Karpas-422 (cell line): ENCODE measurements around the gene GFAP. TPM values are rescaled to one million over a fixed set of nuclear protein-coding genes. Genes with fewer than 3 reads are reported as not detected.

Experiments
- DNase-seq: peaks from one replicate; pipeline ENCODE4 v3.0.0-alpha.2; 2015
- H2AFZ ChIP-seq: fragments of 200-600 bp; sonication (generic); 2 replicates; pipeline ENCODE4 v1.6.1; 2014; ENCODE audit warnings: antibody characterized with exemption, low read length, mixed read lengths
- H3K27ac ChIP-seq: fragments of 200-600 bp; sonication (generic); 2 replicates; pipeline ENCODE4 v1.5.1; 2014; ENCODE audit warnings: mild to moderate bottlenecking, low read length, moderate library complexity
- H3K27me3 ChIP-seq: fragments of 200-600 bp; sonication (generic); 2 replicates; pipeline ENCODE4 v1.6.1; 2014; ENCODE audit warnings: low read length, mixed read lengths
- H3K36me3 ChIP-seq: fragments of 200-600 bp; sonication (generic); 2 replicates; pipeline ENCODE4 v1.6.1; 2014; ENCODE audit warnings: low read length, mixed read lengths; ENCODE audit not compliant: insufficient read depth
- H3K4me1 ChIP-seq: fragments of 200-600 bp; sonication (generic); 2 replicates; pipeline ENCODE4 v1.6.1; 2014; ENCODE audit warnings: mild to moderate bottlenecking, low read length, mixed read lengths
- H3K4me2 ChIP-seq: fragments of 200-600 bp; sonication (generic); 2 replicates; pipeline ENCODE4 v1.6.1; 2014; ENCODE audit warnings: low read length, low read depth, mild to moderate bottlenecking; ENCODE audit not compliant: poor library complexity, severe bottlenecking
- H3K4me3 ChIP-seq: fragments of 200-600 bp; sonication (generic); 2 replicates; pipeline ENCODE4 v1.5.1; 2014; ENCODE audit warnings: mild to moderate bottlenecking, antibody characterized with exemption, low read length, mixed read lengths
- H3K79me2 ChIP-seq: fragments of 200-600 bp; sonication (generic); 2 replicates; pipeline ENCODE4 v1.6.1; 2014; ENCODE audit warnings: mild to moderate bottlenecking, low read length, mixed read lengths
- H3K9ac ChIP-seq: fragments of 200-600 bp; sonication (generic); 2 replicates; pipeline ENCODE4 v1.6.0; 2014; ENCODE audit warnings: low read length
- H3K9me2 ChIP-seq: fragments of 200-600 bp; sonication (generic), shearing (Covaris generic); replicated peaks from 2 replicates; pipeline ENCODE4 v1.6.0; 2014; ENCODE audit warnings: mild to moderate bottlenecking, low read length, moderate library complexity; ENCODE audit not compliant: insufficient read depth
- H3K9me3 ChIP-seq: fragments of 300-700, 200-600 bp; sonication (generic); 2 replicates; pipeline ENCODE4 v1.6.1; 2014; ENCODE audit warnings: low read length, mixed read lengths
- H4K20me1 ChIP-seq: fragments of 200-600 bp; sonication (generic); 2 replicates; pipeline ENCODE4 v1.6.1; 2014; ENCODE audit warnings: mild to moderate bottlenecking, antibody characterized with exemption, low read length, low read depth; ENCODE audit not compliant: insufficient read depth
- total RNA-seq: library from RNA; depleted of rRNA; stranded (reverse); fragments of >200 nt; shearing (Covaris generic); gene quantifications from 2 replicates; pipeline ENCODE4 v1.2.3, GENCODE V29; 2014; ENCODE audit warnings: low replicate concordance; rRNA removed

The GFAP gene
- not detected in 2 replicates for total RNA-seq

DNA sequence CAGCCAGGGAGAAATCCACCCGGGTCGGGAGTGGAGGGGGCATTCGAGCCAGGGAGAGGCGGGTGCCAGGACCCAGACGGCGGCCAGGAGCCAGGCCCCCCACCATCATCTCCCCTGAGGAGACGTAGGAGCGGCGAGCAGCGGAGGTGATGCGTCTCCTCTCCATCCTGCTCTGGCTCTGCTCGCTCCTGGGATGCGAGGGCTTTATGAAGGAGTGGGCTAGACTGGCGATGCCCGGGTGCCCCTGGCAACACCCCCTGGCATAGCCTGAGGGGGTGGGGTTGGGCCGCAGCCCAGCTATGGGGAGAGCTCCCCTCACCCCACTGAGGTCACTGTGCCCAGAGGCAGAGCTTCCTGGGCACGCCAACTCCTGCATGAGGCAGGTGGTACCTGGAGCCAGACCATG lies at the start of gene GFAP:
TSS of gene GFAP (minus strand) at position 180 of the 406 bp plus-strand sequence. CDS start at position 166, 14 bp downstream.
- no peaks in the 10 kb centered on the region for H3K9me3 ChIP-seq
- DNase-seq = no peak
- H3K27ac ChIP-seq = no peak within 1 kb of the TSS
- peaks cover 21% of the 10 kb centered on the region for H3K4me1 ChIP-seq
- H3K9me2 ChIP-seq = no peaks in the 10 kb centered on the region
- H3K9ac ChIP-seq = no peak within 1 kb of the TSS
- H3K4me2 ChIP-seq = no peak within 1 kb of the TSS
- no peak within 1 kb of the TSS for H2AFZ ChIP-seq
- H3K27me3 ChIP-seq = no peaks in the 10 kb centered on the region
- H4K20me1 ChIP-seq = no peaks in the 10 kb centered on the region
- H3K79me2 ChIP-seq = no peaks in the 10 kb centered on the region
- no peak within 1 kb of the TSS for H3K4me3 ChIP-seq
- H3K36me3 ChIP-seq = no peaks in the 10 kb centered on the region

DNA sequence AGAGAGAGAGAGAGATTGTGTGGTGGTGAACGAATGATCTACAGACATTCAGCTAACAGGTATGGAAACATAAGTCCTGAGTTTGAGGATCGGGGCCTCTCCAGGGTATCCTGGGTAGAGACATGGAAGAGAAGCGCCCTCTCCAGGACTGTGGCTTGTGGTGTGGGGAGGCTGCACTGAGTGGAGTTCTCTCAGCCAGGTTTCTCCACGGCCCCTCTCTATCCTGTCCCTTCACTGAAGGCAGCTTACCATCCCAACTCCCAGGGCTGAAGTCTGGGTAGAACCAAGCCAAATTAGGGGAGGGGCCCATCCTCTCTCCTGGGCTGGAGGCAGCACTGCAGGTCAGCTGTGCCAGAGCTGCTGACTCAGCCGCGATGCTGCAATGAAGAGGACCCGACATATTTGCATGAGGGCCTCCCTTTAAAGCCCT lies 46.6 kb upstream of the GFAP start:
- H3K36me3 ChIP-seq = no peaks in the 10 kb centered on the region
- H3K79me2 ChIP-seq = no peaks in the 10 kb centered on the region
- H3K27me3 ChIP-seq = no peaks in the 10 kb centered on the region
- H3K4me2 ChIP-seq = no peak overlapping the region
- H4K20me1 ChIP-seq = no peaks in the 10 kb centered on the region
- no peak overlapping the region for H3K27ac ChIP-seq
- no peak overlapping the region for H2AFZ ChIP-seq
- no peaks in the 10 kb centered on the region for H3K9me3 ChIP-seq
- no peak overlapping the region for H3K4me3 ChIP-seq
- H3K4me1 ChIP-seq = peaks cover 13% of the 10 kb centered on the region
- H3K9ac ChIP-seq = 0 out of 2 replicates have a peak overlapping the region, but pooled peaks have one; percentile 1
- peak; percentile 51 for DNase-seq
- H3K9me2 ChIP-seq = no peaks in the 10 kb centered on the region

DNA sequence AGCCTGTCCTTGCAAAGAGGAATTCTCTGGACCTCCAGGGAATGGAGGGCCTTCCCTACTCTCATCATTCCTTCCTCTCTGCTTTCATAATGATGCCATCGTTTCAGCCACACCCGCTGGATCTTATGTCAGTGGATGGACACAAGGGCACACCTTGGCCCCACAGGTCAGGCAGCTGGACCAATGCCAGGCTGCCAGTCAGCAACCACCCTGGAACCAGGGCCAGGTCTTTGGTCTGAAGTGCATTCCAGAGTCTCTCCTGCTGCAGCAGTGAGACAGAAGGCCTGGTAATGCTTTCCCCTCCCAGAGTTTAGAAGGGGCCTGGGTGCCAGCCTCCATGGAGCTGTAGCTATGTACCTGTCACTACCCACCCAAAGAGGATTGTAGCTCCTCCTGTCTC lies 45.4 kb upstream of the GFAP start:
- Histone ChIP-seq H3K4me3 (no peak overlapping the region), H3K79me2 (no peaks in the 10 kb centered on the region), H4K20me1 (no peaks in the 10 kb centered on the region), H3K9me3 (no peaks in the 10 kb centered on the region), H3K36me3 (no peaks in the 10 kb centered on the region), H3K9me2 (no peaks in the 10 kb centered on the region), H3K9ac (no peak overlapping the region), H3K4me1 (peaks cover 11% of the 10 kb centered on the region), H2AFZ (no peak overlapping the region), H3K4me2 (no peak overlapping the region), H3K27ac (no peak overlapping the region), H3K27me3 (no peaks in the 10 kb centered on the region)
- no peak for DNase-seq

DNA sequence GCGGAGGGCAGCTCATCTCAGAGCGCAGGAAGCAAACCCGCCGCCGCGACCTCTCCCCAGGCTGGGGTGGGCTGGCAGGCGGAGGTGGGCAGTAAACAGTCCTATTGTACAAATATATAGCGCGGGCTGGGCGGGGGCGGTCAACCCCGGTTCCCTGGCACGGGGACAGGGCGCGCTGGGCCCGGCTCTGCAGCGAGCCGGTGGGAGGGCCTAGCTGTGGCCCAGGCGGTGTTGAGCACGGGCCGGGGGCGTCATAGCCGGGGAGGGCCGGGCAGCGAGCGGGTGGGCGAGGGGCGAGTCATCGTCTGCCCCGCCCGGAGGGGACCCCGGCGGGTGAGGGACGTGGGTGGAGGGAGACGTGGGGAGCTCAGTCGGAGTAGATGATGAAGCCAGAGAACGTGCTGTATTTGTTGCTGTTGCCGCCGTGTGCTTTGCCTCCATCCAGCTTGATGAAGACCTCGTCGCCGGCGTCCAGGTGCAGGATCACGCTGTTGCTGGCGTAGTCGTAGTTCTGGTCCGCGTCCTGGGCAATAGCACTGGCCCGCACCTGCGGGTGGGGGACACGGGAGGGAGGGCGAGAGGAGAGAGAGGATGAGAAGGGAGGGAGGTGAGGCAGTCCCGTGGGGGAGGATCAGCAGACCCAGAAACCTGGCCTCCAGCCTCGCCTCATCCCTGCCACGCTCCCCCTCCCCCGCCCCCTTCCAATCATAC lies 44.7 kb upstream of the GFAP start:
- H3K36me3 ChIP-seq = no peaks in the 10 kb centered on the region
- H4K20me1 ChIP-seq = no peaks in the 10 kb centered on the region
- no peak overlapping the region for H2AFZ ChIP-seq
- no peak overlapping the region for H3K27ac ChIP-seq
- no peaks in the 10 kb centered on the region for H3K9me2 ChIP-seq
- no peaks in the 10 kb centered on the region for H3K79me2 ChIP-seq
- no peak overlapping the region for H3K4me3 ChIP-seq
- H3K4me2 ChIP-seq = no peak overlapping the region
- no peak for DNase-seq
- no peaks in the 10 kb centered on the region for H3K9me3 ChIP-seq
- no peaks in the 10 kb centered on the region for H3K27me3 ChIP-seq
- no peak overlapping the region for H3K9ac ChIP-seq
- H3K4me1 ChIP-seq = peaks cover 5% of the 10 kb centered on the region

DNA sequence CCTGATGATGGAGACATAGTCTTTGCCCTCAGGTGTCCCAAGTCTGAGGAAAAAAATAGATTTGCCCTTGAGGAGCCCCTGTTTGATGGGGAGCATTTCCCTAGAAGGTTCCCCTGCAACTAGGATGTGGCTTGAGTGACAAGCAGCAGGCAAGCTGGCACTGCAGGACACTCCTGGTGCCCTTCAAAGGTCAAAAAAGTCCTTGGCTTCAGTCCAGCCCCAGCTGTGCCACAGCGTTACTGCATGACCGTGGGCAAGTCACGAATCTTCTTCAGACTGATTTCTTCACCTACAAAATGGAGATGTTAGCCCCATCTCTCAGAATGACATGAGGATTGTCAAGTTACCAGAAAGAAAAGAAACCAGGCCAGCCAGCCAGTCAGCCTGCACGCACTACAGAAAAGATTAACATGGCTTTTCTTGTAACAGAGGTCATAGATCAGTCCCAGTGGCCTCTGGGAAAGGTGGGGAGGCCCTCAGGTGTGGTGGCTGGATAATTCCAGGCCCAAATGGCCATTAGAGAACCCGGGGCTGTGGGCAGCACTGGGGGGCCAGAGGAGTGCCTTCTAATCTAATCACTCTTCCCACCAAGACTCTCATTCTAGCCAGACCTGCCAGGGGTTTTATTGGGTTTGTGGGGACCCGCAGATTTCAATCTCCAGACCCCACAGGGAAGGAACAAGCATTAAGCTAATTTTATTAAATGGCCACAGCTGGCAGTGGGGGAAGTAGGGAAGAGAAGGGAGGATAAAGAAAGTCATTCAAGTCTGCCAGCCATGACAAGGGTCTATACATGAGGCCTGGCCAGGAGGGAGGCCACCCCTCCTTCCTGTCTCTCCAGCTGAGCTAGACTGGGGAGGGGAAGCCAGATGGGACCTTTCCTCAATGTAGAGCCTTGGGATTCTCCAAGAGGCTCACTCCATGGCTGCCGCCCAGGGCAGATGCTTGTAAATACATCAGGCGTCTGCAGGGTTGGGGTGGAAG lies 42.0 kb upstream of the GFAP start:
- no peaks in the 10 kb centered on the region for H3K36me3 ChIP-seq
- no peak overlapping the region for H3K9ac ChIP-seq
- H3K4me2 ChIP-seq = no peak overlapping the region
- H3K9me3 ChIP-seq = no peaks in the 10 kb centered on the region
- H4K20me1 ChIP-seq = no peaks in the 10 kb centered on the region
- no peaks in the 10 kb centered on the region for H3K9me2 ChIP-seq
- H3K27me3 ChIP-seq = no peaks in the 10 kb centered on the region
- no peak overlapping the region for H3K27ac ChIP-seq
- H3K4me3 ChIP-seq = no peak overlapping the region
- H3K79me2 ChIP-seq = no peaks in the 10 kb centered on the region
- H3K4me1 ChIP-seq = peaks cover 4% of the 10 kb centered on the region
- no peak for DNase-seq
- no peak overlapping the region for H2AFZ ChIP-seq

DNA sequence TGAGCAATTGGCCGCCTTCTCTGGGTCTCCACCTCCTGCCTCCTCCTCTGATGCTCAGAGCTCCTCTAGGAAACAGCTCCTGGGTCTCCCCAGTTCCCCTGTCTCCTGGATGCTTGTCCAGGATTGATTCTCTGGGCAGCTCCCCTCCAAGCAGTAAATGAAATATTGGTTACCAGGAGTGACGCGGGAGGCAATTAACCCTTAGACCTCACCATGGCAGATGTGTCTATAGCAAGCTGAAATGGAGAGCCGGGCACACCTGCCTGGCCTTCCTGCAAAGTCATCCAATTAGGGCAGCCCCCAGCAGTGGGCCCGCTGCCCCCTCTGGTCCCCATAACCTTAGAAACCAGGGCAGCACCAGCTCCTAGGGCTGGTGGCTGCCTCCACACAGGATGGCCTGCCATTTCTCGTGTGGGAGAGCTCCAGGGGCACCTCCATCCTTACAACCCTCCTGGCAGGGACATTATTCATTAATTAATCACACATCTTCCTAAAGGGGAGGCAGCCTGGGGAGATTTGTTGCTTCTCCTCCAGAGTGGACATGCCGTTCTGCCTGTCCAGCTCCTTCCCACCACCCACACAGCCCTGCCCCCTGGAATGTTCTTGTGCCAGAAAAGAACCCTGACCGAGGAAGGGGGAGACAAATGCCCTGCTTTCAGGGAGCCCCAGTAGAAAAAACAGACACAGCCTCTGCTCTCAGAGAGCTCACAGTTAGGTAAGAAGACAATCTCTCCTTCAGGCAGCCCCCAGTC lies 40.5 kb upstream of the GFAP start:
- no peak overlapping the region for H2AFZ ChIP-seq
- H3K9me3 ChIP-seq = no peaks in the 10 kb centered on the region
- no peaks in the 10 kb centered on the region for H3K4me1 ChIP-seq
- H4K20me1 ChIP-seq = no peaks in the 10 kb centered on the region
- DNase-seq = no peak
- H3K4me3 ChIP-seq = no peak overlapping the region
- H3K36me3 ChIP-seq = no peaks in the 10 kb centered on the region
- no peaks in the 10 kb centered on the region for H3K9me2 ChIP-seq
- no peaks in the 10 kb centered on the region for H3K79me2 ChIP-seq
- H3K27me3 ChIP-seq = no peaks in the 10 kb centered on the region
- no peak overlapping the region for H3K4me2 ChIP-seq
- no peak overlapping the region for H3K9ac ChIP-seq
- no peak overlapping the region for H3K27ac ChIP-seq

DNA sequence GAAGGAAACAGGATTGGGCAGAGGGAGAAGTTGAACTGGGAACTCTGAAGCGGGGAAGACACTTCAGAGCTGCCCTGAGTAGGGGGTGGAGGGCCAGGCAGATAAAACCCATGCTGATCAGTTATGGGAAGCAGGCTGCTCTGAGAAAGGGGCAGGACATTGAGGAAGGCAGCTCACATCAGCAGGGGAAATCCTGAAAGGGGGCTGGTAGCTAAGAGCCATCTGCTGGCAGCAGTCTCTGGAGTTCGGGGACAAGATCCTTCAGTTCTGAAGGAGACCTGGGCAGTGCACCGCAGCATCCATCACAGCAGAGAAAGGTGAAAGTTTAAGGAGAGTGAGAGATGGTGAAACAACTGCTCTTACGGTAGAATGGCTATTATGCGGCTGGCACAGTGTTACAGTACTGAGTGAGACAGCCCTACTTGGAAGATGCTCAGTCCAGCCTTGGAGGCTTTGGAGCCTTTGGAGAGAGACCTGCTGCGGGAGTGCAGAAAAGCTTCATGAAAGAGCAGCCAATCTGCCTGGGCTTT lies 37.7 kb upstream of the GFAP start:
- no peaks in the 10 kb centered on the region for H3K36me3 ChIP-seq
- no peak overlapping the region for H3K4me2 ChIP-seq
- no peak overlapping the region for H3K4me3 ChIP-seq
- H3K27ac ChIP-seq = no peak overlapping the region
- H3K4me1 ChIP-seq = peaks cover 4% of the 10 kb centered on the region
- DNase-seq = no peak
- H3K79me2 ChIP-seq = no peaks in the 10 kb centered on the region
- H3K27me3 ChIP-seq = no peaks in the 10 kb centered on the region
- H4K20me1 ChIP-seq = no peaks in the 10 kb centered on the region
- H3K9me3 ChIP-seq = no peaks in the 10 kb centered on the region
- H3K9me2 ChIP-seq = no peaks in the 10 kb centered on the region
- H3K9ac ChIP-seq = no peak overlapping the region
- H2AFZ ChIP-seq = no peak overlapping the region
